Stimulated activated CD4-positive, alpha-beta T cell treated with anti-CD3 and anti-CD28 coated beads, Interleukin-12 subunit alpha, Interleukin-12 subunit beta, amount 100 ng/mL, for 48 hours (primary cell): ENCODE measurements around the gene KCNN3.

Source experiments
- DNase-seq, 3 donors: peaks; one replicate each; pipeline ENCODE4 v3.0.0-alpha.2; 2020; ENCODE audit warnings: low read depth in 2 of 3, low spot score in 1 of 3

Gene KCNN3

GRCh38 chr1:154666051-154666790, 203.9 kb downstream of the KCNN3 start:
- no peak for DNase-seq

- DNase-seq, result no peak
These were observed 205.6 kb downstream of the KCNN3 start for GRCh38 chr1:154664331-154665002.

GRCh38 chr1:154663471-154664060, 206.5 kb downstream of the KCNN3 start:
- DNase-seq, result no peak

- no peak for DNase-seq
These were observed 209.0 kb downstream of the KCNN3 start for GRCh38 chr1:154661110-154661509.

- no peak for DNase-seq
These were observed 210.1 kb downstream of the KCNN3 start for GRCh38 chr1:154659823-154660592.

- no peak for DNase-seq
These were observed 212.5 kb downstream of the KCNN3 start for GRCh38 chr1:154657556-154657955.

GRCh38 chr1:154652893-154653292, 217.2 kb downstream of the KCNN3 start:
- no peak for DNase-seq
